NCI-H128 (cell line): Measurements from ENCODE around the gene HLA-DQA2.
"Not testable (repeated sequence)": the region's sequence is repeated elsewhere in the genome, so short reads cannot be mapped to it uniquely, and the experiment has no call there.

Source experiments
- DNase-seq: peaks from one replicate; lab custom pipeline; 2025; ENCODE audit not compliant: unreplicated experiment; lab: John Stamatoyannopoulos, UW

Gene HLA-DQA2

GRCh38 chr6:32775071-32775470 is 33.9 kb downstream of the HLA-DQA2 start:
- no peak for DNase-seq

DNA sequence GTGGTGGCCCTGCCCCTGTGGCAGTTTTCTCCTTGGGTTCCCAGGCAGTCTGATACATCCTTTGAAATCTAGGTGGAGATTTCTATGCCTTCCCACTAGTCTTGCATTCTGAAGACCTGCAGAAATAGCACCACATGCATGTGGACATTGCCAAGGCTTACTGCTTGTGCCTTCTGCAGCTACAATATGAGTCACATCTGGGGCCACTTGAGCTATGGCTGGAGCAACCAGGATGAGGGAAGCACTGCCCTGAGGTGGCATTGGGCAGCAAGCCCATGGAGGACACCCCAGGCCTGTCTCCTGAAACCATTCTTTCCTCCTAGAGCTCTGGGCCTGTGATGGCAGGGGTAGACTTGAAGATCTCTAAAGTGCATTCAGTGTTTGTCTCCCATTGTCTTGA is 37.8 kb downstream of the HLA-DQA2 start:
- DNase-seq, result no peak

GRCh38 chr6:32782923-32783322 is 41.7 kb downstream of the HLA-DQA2 start:
- DNase-seq, result not testable (repeated sequence)

GRCh38 chr6:32785781-32786533 is 44.8 kb downstream of the HLA-DQA2 start:
- no peak for DNase-seq

DNA sequence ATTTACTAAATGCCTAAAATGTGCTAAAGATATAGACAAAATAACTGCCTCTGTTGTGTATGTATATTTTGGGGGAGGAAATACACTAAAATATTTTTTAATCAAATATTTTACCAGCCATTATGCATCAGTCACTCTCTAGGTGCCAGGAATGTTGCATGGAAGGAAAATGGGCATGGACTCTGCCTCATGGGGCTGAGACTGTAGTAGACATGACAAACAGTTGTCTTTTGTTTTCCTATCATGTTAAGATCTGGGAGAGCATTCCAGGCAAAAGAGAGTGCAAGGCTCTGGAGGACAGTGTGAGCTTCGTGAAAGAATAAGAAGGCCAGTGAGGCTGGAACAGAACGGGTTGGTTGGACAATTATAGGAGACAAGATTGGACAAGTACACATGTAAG is 49.1 kb downstream of the HLA-DQA2 start:
- DNase-seq, result no peak

DNA sequence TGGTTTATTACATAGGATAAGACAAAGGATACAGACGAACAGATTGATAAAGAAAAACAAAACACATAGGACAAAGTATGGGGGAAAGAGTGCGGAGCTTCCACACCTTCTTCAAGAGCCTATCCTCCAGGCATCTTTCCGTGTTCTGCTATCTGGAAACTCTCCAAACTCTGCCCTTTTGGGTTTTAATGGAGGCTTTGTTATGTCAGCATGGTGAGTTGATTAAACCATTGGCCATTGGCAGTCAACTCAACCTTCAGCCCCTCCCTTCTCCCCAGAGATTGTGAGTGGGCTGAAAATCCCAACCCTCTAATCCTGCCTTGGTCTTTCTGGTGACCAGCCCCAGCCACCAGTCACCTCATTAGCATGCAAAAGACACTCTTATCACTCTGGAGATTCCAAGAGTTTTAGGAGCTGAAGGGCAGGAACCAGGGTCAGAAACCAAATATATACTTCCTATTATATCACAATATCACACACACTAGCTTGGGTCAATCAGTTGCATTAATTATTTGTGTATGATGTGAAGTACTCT is 51.8 kb downstream of the HLA-DQA2 start:
- DNase-seq, result no peak

- DNase-seq, result no peak
Observed at GRCh38 chr6:32794510-32794909, 53.3 kb downstream of the HLA-DQA2 start.
